Epidermal melanocyte (primary cell): ENCODE results near the gene CSF1.
"Not testable (repeated sequence)": the region's sequence is repeated elsewhere in the genome, so short reads cannot be mapped to it uniquely, and the experiment has no call there.

ENCODE experiments used
- DNase-seq: peaks from one replicate; pipeline ENCODE4 v3.0.0; 2011; ENCODE audit warnings: low spot score; ENCODE audit not compliant: insufficient read length

Gene CSF1

DNA sequence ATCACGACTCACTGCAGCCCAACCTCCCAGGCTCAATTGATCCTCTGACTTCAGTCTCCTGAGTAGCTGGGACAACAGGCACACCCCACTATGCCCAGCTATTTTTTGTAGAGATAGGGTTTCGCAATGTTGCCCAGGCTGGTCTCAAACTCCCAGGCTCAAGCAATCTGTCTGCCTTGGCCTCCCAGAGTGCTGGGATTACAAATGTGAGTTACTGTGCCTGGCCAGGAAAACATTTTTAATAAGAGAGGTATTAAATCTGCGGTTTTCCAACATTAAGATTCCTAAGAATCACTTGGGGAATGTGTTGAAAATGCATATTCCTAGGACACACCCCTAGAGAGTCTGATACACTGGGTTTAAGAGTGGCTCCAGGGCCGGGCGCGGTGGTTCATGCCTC is 8.7 kb downstream of the CSF1 start:
- no peak for DNase-seq

DNA sequence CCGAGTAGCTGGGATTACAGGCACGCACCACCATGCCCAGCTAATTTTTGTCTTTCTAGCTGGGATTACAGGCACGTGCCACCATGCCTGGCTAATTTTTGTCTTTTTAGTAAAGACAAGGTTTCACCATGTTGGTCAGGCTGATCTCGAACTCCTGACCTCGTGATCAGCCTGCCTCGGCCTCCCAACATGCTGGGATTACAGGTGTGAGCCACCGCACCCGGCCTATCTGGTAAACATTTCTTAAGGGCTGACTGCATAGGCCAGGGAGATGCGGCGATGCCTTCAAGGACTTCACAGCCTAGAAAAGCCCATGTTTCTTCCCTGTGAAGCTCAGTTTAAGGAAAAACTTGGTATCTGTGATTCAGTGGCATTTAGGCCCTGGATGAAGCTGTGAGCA is 9.7 kb downstream of the CSF1 start:
- not testable (repeated sequence) for DNase-seq

GRCh38 chr1:109922326-109922725 is 11.7 kb downstream of the CSF1 start:
- no peak for DNase-seq

GRCh38 chr1:109923131-109923945 is 12.7 kb downstream of the CSF1 start:
- no peak for DNase-seq

GRCh38 chr1:109923946-109924275 is 13.3 kb downstream of the CSF1 start:
- DNase-seq, result no peak

- DNase-seq, result no peak
These were observed 13.7 kb downstream of the CSF1 start for GRCh38 chr1:109924316-109924715.

DNA sequence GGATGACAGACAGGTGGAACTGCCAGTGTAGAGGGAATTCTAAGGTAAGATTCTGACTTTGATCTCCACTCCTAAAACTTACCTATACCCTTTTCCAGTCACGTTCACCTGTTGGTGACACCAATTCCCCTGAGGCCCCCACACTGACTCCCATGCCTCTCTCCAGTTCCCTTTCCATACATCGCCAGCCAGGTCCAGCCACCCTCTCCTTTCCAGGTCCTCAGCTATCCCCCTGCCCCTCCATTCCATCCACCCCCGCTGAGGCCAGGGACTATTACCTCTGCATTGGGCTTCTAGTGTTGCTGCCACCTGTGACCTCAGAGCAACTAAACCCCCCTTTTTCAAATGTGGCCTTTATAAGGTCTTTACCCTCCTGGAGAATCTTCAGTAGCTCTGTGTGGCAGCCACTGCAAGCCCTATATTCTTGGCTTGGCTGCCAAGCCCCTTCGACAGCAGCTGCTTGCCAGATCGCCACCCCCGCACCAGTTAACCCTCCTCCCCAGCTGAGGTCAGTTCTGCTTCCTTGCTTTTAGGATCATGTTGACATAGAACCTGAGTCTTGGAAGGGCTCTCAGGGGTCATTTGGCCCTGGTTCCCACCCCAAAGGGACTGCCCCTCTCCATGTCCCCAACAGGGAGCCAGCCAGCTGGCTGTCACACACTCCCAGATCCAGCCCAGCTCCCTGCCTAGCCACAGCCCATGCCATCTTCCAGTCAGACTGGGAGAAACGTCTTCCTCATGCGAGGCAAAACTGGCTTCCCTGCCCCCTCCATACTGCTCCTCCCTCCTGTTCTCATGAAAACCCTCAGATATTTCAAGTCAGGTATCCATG is 14.7 kb downstream of the CSF1 start:
- no peak for DNase-seq

DNA sequence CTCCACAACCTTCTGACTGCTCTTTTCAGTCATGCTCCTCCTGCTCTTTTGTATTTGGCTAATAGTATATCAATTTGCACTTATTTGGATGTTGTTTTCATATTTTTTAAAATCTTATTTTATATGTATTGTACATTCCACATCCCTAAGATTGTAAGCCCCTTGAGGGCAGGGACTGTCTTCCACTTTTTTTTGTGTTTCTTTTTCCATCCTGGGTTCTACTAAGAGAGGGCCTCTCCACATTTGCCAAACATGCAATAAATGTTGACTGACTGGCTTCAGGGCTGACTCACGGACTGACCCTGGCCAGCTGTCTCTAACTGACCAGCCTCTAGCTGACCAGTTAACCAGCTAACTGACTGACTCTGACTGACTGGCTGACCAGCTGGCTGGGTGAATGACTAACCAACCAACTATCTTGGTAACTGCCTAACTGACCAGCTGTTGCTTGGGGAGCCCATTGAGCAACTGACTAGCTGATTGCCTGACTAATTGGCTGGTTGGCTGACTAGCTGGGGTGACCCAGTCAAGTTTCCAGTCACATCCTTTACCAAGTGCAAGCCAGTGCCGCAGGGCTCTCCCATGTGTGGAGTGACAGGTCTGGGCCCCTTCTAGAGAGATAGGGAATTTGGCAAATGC is 16.1 kb downstream of the CSF1 start:
- no peak for DNase-seq

DNA sequence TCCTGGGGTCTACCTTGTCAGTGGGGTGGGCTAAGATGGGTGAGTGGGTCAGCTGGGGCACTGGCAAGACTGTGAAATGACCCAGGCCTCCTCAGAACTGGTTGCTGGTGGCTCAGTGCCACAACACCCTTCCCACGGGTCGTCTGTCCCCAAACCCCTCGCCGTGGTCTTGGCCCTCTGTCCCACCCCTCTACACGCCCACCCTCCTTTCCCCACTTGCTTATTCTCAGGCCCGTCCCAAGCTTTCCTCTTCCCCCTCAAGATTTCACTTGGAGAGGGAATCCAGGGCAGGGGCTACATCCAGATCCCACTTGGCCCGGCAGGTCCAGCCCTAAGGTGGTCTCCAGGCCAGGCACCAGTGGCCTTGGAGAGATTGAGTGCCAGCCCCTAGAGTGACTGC is 16.7 kb downstream of the CSF1 start:
- DNase-seq, result no peak

GRCh38 chr1:109927911-109928321 is 17.3 kb downstream of the CSF1 start:
- DNase-seq, result no peak

DNA sequence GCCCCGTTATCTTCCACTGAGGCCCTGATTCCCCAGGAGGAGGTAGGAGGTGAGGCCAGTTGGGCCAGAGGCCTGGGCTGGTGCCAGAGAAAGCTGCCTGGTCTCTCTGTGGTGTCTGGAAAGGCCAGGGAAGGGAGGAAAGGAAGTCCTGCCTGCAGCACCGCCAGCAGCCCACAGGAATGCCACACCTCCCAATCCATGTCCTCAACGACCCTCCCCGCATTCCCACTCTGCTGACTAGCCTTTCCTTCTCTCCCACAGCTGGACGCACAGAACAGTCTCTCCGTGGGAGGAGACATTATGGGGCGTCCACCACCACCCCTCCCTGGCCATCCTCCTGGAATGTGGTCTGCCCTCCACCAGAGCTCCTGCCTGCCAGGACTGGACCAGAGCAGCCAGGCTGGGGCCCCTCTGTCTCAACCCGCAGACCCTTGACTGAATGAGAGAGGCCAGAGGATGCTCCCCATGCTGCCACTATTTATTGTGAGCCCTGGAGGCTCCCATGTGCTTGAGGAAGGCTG is 18.0 kb downstream of the CSF1 start:
- no peak for DNase-seq

DNA sequence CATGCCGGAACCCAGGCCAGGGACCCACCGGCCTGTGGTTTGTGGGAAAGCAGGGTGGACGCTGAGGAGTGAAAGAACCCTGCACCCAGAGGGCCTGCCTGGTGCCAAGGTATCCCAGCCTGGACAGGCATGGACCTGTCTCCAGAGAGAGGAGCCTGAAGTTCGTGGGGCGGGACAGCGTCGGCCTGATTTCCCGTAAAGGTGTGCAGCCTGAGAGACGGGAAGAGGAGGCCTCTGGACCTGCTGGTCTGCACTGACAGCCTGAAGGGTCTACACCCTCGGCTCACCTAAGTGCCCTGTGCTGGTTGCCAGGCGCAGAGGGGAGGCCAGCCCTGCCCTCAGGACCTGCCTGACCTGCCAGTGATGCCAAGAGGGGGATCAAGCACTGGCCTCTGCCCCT is 18.5 kb downstream of the CSF1 start:
- DNase-seq, result no peak

DNA sequence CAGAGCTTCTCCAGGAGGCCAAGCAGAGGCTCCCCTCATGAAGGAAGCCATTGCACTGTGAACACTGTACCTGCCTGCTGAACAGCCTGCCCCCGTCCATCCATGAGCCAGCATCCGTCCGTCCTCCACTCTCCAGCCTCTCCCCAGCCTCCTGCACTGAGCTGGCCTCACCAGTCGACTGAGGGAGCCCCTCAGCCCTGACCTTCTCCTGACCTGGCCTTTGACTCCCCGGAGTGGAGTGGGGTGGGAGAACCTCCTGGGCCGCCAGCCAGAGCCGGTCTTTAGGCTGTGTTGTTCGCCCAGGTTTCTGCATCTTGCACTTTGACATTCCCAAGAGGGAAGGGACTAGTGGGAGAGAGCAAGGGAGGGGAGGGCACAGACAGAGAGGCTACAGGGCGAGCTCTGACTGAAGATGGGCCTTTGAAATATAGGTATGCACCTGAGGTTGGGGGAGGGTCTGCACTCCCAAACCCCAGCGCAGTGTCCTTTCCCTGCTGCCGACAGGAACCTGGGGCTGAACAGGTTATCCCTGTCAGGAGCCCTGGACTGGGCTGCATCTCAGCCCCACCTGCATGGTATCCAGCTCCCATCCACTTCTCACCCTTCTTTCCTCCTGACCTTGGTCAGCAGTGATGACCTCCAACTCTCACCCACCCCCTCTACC is 19.1 kb downstream of the CSF1 start:
- DNase-seq, result no peak

DNA sequence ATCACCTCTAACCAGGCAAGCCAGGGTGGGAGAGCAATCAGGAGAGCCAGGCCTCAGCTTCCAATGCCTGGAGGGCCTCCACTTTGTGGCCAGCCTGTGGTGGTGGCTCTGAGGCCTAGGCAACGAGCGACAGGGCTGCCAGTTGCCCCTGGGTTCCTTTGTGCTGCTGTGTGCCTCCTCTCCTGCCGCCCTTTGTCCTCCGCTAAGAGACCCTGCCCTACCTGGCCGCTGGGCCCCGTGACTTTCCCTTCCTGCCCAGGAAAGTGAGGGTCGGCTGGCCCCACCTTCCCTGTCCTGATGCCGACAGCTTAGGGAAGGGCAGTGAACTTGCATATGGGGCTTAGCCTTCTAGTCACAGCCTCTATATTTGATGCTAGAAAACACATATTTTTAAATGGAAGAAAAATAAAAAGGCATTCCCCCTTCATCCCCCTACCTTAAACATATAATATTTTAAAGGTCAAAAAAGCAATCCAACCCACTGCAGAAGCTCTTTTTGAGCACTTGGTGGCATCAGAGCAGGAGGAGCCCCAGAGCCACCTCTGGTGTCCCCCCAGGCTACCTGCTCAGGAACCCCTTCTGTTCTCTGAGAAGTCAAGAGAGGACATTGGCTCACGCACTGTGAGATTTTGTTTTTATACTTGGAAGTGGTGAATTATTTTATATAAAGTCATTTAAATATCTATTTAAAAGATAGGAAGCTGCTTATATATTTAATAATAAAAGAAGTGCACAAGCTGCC is 19.8 kb downstream of the CSF1 start:
- no peak for DNase-seq

DNA sequence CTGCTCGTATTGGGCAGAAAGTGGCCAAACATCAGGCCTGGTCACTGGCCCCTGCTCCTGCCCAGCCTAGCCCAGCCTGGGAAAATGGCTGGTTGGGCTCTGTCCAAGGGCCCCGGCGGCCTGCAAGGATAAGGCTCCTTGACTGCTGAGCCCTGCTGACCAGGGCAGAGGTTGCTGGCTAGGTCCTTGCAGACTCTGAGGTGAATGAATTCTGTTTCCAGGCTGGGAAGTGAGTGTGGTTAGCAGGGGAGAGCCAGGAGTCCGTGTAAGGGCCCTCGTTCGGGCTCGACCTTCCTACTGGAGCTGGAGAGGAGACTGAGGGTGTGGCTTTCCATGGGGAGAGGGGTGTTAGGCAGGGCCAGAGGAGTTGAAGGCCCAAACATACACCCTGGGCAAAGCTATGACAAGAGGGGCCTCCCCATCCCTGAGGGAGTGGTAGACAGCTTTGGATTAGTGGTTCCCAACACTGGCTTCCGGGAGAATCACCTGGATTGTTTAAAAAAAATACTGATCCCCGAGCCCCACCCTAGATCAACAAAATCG is 20.6 kb downstream of the CSF1 start:
- DNase-seq, result peak; percentile 84

DNA sequence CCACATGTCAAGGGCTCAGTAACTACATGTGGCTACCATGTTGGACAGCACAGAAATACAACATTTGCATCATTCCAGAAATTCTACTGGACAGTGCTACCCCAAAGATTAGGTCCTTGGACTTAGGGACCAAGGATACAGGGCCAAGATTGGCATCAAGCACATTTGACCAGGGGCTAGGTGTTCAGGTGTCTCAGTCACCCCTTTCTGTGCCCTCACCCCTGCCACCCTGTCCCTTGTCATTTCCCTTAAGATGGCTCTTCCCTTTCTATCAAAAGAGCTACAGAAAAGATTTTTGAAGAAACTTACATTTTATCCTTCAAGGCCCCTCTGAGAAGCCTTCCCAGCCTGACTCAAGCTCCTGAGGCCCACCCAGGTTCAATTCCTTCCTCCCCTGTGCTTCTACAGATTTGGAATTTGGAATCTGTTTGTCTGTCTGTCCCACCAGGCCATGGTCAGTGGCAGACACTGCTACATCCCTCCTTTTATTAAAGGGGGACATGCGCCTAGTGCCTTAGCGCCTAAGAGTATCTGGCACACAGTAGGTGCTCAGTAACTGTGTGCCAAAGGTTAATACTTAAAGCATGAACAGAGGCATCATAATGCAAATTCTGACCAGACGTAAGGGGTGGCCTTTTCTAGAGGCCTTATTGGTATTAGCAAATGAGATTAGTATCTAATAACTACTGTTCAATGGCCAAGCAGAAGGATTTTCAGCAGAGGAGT is 21.4 kb downstream of the CSF1 start:
- no peak for DNase-seq

- DNase-seq, result no peak
These were observed 22.0 kb downstream of the CSF1 start for GRCh38 chr1:109932679-109933078.

DNA sequence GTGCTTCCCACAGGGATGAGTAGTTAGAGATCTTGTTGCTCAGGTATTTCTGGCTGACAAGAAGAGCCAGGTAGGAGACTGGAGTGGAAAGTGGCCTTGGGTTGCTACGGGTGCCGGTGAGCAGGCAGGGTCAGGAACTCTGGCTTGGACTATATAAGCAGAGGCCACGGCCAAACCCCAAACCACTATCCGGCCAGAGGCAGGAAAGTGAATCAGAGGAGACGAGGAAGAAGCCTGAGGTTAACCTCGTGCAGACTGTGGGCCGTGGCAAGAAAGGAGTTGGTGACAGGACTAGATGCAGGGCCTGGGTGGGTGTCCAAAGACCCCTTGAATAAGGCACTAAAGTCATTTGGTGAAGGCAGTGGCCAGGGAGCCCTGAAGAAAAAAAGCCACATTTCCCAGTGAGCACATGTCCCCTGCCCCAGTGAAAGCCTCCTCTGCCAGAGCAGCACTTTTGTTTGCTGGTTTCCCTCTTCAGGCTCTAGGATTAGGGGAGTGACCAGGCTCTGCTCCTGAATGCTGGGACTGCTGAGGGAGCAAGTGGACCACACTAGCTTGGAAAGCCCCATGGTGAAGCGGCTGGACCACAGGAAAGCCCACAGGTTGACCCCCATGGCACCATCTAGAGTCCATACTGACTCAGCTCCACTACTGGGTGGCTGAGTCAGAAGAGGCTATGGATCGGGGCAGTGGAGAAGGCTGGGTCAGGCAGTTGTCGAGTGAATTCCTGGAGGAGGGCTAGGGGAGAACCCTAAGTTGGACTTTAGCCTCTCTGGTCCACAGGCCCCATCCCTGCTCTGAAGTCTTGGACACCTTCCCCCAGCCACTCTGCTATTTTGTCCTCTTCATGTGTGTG is 23.4 kb downstream of the CSF1 start:
- no peak for DNase-seq

- no peak for DNase-seq
These were observed 24.8 kb downstream of the CSF1 start for GRCh38 chr1:109935451-109935900.
